GM21367 (cell line): ENCODE measurements around the gene SH3GL3.

ENCODE experiments used
- ATAC-seq: cut with Tn5 transposase; IDR thresholded peaks from one replicate; pipeline ENCODE4 v1.9.1; 2021; ENCODE audit not compliant: unreplicated experiment

SH3GL3 gene

GRCh38 chr15:83561661-83562060 is 114.5 kb downstream of the SH3GL3 start:
- ATAC-seq: no peak

DNA sequence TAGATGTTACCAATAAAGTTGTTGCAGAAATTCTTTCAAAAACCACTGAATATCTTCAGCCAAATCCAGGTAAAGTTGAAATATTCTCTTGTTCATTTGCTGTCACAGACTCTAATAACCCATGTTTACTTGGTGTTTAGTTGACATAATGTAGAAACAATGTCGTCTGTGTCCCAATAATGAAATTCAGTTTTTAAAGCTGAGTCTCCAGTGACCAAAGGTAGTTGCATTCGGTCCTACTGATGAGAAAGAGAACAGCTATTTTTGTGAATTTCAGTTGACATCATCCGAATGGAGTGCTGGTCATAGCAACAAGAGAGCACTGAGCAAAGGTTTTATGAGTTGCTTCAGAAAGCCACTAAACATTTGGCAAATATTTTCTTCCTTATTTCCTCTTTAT is 118.0 kb downstream of the SH3GL3 start:
- ATAC-seq: no peak

DNA sequence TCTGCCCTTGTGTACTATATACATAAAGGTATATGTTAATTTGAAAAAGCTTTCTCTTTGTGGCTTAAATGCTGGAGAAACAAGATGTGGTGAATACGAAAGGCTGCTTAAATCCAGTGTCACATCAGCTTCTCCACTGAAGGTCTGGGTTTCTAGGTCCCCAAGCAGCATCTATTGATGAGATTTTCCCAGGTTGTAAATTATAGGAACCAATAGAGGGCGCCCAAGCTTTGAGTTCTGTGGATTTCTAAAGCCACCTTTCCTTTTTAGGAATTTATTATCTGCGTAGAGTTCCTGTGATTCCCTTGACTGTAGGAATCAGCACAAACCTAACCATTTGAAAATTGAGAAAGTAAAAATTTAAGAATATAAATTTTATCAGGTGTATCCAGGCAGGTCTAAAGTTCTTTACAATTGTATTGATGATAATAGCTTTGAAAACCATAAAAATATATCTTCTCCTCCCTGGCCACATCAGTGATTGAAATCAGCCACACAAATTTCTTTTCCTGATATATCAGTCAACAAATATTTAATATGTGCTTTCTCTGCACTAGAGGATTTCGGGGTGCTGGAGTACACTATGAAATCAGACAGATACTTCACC is 118.5 kb downstream of the SH3GL3 start:
- no peak for ATAC-seq

- no peak for ATAC-seq
Observed at GRCh38 chr15:83567318-83567717, 120.2 kb downstream of the SH3GL3 start.

DNA sequence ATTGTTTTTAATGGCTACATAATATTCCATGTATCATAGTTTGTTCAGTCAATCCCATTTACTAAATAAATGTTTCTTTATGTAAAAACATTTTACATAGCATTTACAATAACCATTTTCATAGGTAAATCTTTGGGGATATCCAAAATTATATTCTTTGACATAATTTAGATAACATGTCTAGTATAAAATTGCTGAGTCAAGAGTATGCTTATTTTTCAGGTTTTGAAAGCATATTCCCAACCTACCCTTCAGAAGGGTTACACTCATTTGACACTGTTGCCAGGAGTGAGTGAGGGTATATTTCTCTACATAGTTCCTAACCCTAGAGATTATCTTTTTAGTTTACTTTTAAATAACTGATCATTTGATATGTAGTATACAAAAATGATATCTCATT is 122.2 kb downstream of the SH3GL3 start:
- no peak for ATAC-seq

GRCh38 chr15:83570756-83571155 is 123.6 kb downstream of the SH3GL3 start:
- ATAC-seq: no peak

GRCh38 chr15:83571820-83572707 is 124.9 kb downstream of the SH3GL3 start:
- no peak for ATAC-seq

- no peak for ATAC-seq
Observed at GRCh38 chr15:83574345-83574744, 127.2 kb downstream of the SH3GL3 start.

DNA sequence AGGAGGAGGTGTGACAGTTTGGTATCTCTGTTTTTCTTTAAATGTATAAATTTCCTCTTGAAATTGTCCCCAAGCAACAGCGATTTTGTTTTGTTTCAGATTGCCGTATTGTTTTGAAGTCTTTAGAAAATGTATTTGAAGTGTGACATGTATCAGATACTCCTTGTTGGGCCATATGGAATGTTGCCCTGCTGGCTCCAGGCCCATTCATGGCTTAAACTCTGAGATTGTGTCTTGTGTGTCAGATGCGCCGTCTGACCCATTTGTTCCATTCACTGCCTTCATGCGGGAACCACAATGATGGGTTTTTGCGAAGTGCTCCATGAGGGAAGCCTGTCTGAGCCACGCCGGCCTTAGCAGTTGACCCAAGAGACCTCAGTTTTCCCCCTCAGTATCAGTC is 131.6 kb downstream of the SH3GL3 start:
- ATAC-seq: no peak

DNA sequence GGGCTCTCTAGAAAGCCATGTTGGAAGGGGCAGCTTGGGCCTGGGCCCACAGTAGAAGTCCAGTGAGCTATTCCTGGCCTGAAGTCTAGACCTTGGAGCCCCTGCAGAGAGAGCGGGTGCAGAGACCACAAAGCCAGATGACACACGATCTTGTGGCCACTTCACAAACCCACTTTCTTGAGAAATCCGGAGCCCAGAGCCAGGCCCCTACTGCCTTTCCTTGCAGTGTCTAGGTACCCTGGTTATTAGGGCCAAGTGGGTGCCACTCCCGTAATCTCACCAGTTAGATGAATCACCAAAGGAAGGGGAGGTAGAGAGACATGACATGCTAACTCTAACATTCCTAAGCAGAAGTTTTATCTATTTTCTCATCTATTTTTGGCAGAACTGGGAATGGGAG is 134.2 kb downstream of the SH3GL3 start:
- ATAC-seq: no peak

DNA sequence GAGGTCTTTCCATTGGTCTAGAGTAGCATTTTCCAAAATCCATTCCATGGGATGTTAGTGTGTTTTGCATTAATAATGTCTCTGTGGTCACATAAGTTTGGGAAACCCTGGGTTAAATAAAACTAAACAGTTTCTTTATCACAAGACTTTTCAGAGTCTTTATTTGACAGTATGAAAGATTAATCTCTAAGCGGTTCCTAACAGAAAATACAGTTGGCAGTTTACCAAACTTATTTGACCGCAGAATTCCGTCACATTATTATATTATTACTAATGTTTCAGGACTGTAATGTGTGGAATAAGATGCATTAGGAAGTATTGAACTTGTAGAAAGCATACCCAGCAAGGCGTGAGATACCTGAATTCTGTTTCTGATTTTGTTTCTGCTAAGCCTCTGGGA is 135.2 kb downstream of the SH3GL3 start:
- ATAC-seq: no peak

DNA sequence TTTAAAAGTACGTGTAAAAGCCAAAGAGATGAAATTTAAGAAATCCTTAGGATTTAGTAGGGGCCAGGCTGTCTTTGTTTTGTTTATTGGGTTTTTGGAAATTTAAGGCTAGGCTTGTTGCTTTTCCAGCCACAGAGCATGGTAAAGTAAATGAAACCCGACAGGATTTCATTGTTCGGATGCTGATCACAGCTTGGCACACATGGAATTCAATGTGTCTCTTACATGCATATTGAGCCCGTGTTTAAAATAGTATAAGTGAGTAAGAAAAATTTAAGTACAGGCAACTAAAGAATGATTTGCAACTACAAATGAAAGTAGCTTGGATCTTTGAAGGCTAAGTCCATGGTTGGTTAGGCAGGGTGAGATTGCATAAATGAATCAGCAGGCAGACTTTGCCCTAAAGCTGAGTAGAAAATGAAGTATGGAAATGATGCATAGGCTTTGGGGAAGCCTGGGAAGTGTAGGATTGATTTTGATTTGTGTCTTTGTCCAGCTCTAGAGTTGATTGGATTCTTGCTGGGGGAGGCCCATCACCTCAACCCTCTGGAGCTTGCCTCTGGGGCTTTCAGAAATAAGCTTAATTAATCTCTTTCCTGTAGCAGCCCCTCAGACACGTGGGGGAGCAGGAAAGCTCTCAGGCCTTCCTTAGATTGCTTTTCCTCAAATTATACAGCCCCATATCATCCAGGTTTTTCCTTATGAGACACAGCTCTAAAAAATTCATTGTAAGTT is 138.6 kb downstream of the SH3GL3 start:
- ATAC-seq: no peak

DNA sequence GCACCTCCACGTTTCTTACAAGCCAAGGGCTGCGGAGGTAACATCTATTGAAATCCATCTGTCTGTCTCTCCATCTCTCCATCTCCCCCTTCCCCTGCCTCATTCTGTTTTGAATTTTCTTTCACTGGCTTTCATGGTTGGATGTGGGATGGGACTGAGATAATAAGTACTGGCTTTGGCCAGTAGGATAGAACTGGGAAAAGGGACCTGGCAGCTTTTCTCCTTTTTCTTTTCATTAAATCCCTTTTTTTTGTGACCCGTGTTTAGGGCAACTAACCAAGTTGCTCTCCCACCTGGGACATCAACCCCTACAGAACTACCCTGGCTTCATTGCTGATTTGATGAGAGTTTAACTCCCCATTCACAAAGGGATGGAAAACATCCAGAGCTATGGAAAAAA is 139.9 kb downstream of the SH3GL3 start:
- ATAC-seq: no peak

DNA sequence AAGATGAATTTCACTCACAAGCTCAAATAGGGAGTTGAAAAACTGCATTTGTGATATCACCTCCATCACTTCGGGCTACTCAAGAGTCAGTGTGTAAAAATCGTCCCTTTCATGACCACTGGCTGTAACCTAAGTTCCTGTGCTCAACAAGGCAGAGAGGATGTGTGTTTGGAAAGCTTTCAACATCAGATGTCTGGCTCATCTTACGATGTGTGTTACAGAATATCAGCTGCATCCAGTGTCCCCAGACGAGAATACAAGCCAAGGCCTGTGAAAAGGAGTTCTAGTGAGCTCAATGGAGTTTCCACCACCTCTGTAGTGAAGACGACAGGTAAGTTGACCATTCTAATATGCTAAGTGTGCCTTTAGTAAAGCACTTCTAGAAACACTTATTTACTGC is 141.3 kb downstream of the SH3GL3 start:
- ATAC-seq: no peak

GRCh38 chr15:83592370-83593040 is 145.4 kb downstream of the SH3GL3 start:
- no peak for ATAC-seq

DNA sequence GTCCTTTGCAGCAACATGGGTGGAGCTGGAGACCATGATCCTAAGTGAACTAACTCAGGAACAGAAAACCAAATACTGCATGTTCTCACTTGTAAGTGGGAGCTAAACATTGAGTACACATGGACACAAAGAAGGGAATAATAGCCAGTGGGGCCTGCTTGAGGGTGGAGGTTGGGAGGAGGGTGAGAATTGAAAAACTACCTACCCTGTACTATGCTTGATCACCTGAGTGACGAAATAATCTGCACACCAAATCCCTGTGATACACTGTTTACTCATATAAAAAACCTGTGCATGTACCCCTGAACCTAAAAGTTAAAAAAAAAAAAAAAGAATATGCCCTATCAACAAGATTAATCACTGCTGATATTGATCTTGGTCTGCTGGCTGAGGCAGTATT is 148.1 kb downstream of the SH3GL3 start:
- no peak for ATAC-seq

- ATAC-seq: no peak
Observed at GRCh38 chr15:83598031-83598430, 150.9 kb downstream of the SH3GL3 start.

DNA sequence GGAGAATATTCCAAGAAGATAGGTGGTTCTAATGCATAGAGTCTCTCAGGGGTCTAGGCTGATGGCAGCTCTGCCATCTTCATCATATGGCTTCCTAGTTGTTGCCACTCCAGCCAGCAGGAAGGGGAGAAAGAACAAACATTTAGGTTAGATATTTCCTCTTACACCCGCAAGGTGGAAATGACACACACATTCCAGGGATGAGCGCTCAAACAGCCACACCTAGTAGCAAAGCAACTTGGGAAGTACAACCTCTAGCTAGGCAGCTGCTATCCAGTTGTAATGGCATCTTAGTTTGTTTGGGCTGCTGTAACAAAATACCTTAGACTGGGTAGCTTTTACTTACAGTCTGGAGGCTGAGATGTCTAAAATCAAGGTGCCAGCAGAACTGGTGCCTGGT is 154.9 kb downstream of the SH3GL3 start:
- ATAC-seq: no peak

- no peak for ATAC-seq
Observed at GRCh38 chr15:83604549-83604948, 157.4 kb downstream of the SH3GL3 start.

- no peak for ATAC-seq
Observed at GRCh38 chr15:83605111-83605945, 158.2 kb downstream of the SH3GL3 start.
